ENCODE data around the gene KLHL2.
"Not testable (repeated sequence)": the region's sequence is repeated elsewhere in the genome, so short reads cannot be mapped to it uniquely, and the experiment has no call there.

GRCh38 chr4:165273443-165273842 lies 66.1 kb downstream of the KLHL2 start:
- not testable (repeated sequence) for TF ChIP-seq YY1 (IDR thresholded peaks at IDR 0.05; ENCODE audit: insufficient read depth, insufficient read length); ZNF274 (IDR thresholded peaks at IDR 0.05; ENCODE audit: low read depth, low read length)

Measured in NT2/D1 (cell line).